Naive thymus-derived CD4-positive, alpha-beta T cell (primary cell): Measurements from ENCODE around the gene C19orf85. TPM values are rescaled to one million over a fixed set of nuclear protein-coding genes. Genes with fewer than 3 reads are reported as not detected.

ENCODE experiments used
- ATAC-seq: fragments of 150-1000 bp; cut with Tn5 transposase; 2 replicates; pipeline ENCODE4 v1.10.0; 2021; ENCODE audit warnings: mild to moderate bottlenecking, moderate library complexity
- CTCF ChIA-PET: fragments of 350-600 bp; sonication (Branson Sonifier 250); formaldehyde crosslinking; loops from one replicate; lab custom pipeline; 2021; ENCODE audit warnings: antibody characterized with exemption; lab: Charles Lee
- POLR2A ChIA-PET: fragments of 350-600 bp; sonication (Branson Sonifier 250); formaldehyde crosslinking; loops from one replicate; lab custom pipeline; 2021; ENCODE audit warnings: antibody characterized with exemption, inconsistent platforms; lab: Charles Lee
- DNase-seq, 9 donors: peaks; one replicate each; pipeline versions ENCODE4 v3.0.0 to v3.0.0-alpha.2; 2020 to 2022; ENCODE audit warnings: mixed read lengths in 1 of 9
- H3K27ac ChIP-seq: one replicate; pipeline ENCODE4 v1.7.0; 2013; ENCODE audit warnings: mild to moderate bottlenecking, low read depth, low read length, moderate library complexity
- H3K27me3 ChIP-seq, 2 donors: one replicate each; pipeline ENCODE4 v1.7.0; 2013; ENCODE audit warnings: low read length in 2 of 2, mild to moderate bottlenecking in 2 of 2, moderate library complexity in 2 of 2; ENCODE audit not compliant: control insufficient read depth in 2 of 2, insufficient read depth in 2 of 2
- H3K36me3 ChIP-seq, 3 experiments: 1 replicate in 2 of 3; 2 replicates in 1 of 3; pipeline ENCODE4 v1.7.0; 2013; ENCODE audit warnings: low read length in 3 of 3, mild to moderate bottlenecking in 3 of 3, moderate library complexity in 1 of 3; ENCODE audit not compliant: insufficient read depth in 3 of 3, control insufficient read depth in 2 of 3
- H3K4me1 ChIP-seq, 2 donors: one replicate each; pipeline ENCODE4 v1.7.0; 2013; ENCODE audit warnings: low read length in 2 of 2, mild to moderate bottlenecking in 2 of 2, moderate library complexity in 1 of 2; ENCODE audit not compliant: control insufficient read depth in 2 of 2, insufficient read depth in 2 of 2
- H3K4me3 ChIP-seq: 2 replicates; pipeline ENCODE4 v1.7.0; 2013; ENCODE audit warnings: mild to moderate bottlenecking, low read length
- H3K9me3 ChIP-seq, 3 experiments: 1 replicate in 2 of 3; 2 replicates in 1 of 3; pipeline ENCODE4 v1.7.0; 2013; ENCODE audit warnings: low read length in 3 of 3; ENCODE audit not compliant: control insufficient read depth in 2 of 3
- H3K27ac Mint-ChIP-seq, 9 donors: one replicate each; pipeline ENCODE4 v1.8.0; 2020 to 2022; ENCODE audit warnings: mixed read lengths in 9 of 9, mild to moderate bottlenecking in 8 of 9, moderate library complexity in 5 of 9, inconsistent platforms in 2 of 9
- H3K27me3 Mint-ChIP-seq, 5 donors: one replicate each; pipeline ENCODE4 v1.8.0; 2021 to 2022; ENCODE audit warnings: mixed read lengths in 5 of 5, mild to moderate bottlenecking in 1 of 5
- H3K36me3 Mint-ChIP-seq, 5 donors: one replicate each; pipeline ENCODE4 v1.8.0; 2020 to 2022; ENCODE audit warnings: mixed read lengths in 5 of 5, mild to moderate bottlenecking in 3 of 5, inconsistent platforms in 1 of 5
- H3K4me1 Mint-ChIP-seq, 7 donors: one replicate each; pipeline ENCODE4 v1.8.0; 2020 to 2022; ENCODE audit warnings: mixed read lengths in 7 of 7, mild to moderate bottlenecking in 3 of 7, inconsistent platforms in 1 of 7
- H3K4me3 Mint-ChIP-seq, 10 donors: one replicate each; pipeline ENCODE4 v1.8.0; 2020 to 2022; ENCODE audit warnings: mild to moderate bottlenecking in 10 of 10, mixed read lengths in 10 of 10, moderate library complexity in 6 of 10, inconsistent platforms in 2 of 10
- H3K9me3 Mint-ChIP-seq, 11 donors: one replicate each; pipeline ENCODE4 v1.8.0; 2020 to 2022; ENCODE audit warnings: mixed read lengths in 11 of 11, mild to moderate bottlenecking in 4 of 11, inconsistent platforms in 1 of 11, moderate library complexity in 1 of 11
- intact Hi-C, 2 donors: fragments of 100-400 bp; cut with micrococcal nuclease; formaldehyde crosslinking; loops; one replicate each; pipeline ENCODE4 v1.15.1; 2023
- polyA plus RNA-seq, 2 donors: library from polyadenylated mRNA; unstranded; fragments of 300-500 nt; fragmentation: Illumina TruSeq; gene quantifications; one replicate each; pipeline ENCODE4 v1.2.3, GENCODE V29; 2021
- total RNA-seq, 6 experiments: library from RNA in 5 of 6; stranded (reverse) in 5 of 6; gene quantifications; 1 replicate in 5 of 6; 2 replicates in 1 of 6; pipeline ENCODE4 v1.2.3 and lab custom pipeline; 2021 to 2026

The C19orf85 gene
- total and polyA plus RNA-seq, 7 experiments from 2014 or later = not detected

- ATAC-seq (no peak), DNase-seq (no peak)
- intact Hi-C loops = loop anchor here (1.0 to 5.0 kb wide), 4 partner anchors 36 to 313 kb away; no protein-coding TSS in a partner anchor
- Histone ChIP-seq H3K27ac (no peak overlapping the region), H3K9me3 (no peaks in the 10 kb centered on the region), H3K4me1 (peaks cover 0 to 17% of the 10 kb centered on the region in 2 donors), H3K36me3 (peaks cover 0 to 5% (median 0%) of the 10 kb centered on the region in 3 experiments), H3K27me3 (peaks cover 3 to 22% of the 10 kb centered on the region in 2 donors), H3K4me3 (no peak overlapping the region)
- Mint-ChIP-seq H3K27ac (peak overlapping the region in 3 of 9 donors; percentile 1 to 63 (median 47)), H3K4me1 (peaks cover 7 to 21% (median 15%) of the 10 kb centered on the region in 7 donors), H3K4me3 (peak overlapping the region; percentile 0 to 82 (median 57)), H3K27me3 (peaks cover 8 to 33% (median 19%) of the 10 kb centered on the region in 5 donors), H3K36me3 (peaks cover 0 to 9% (median 4%) of the 10 kb centered on the region in 5 donors), H3K9me3 (no peaks in the 10 kb centered on the region)
- ChIA-PET CTCF (interaction anchor here (0.7 to 1.5 kb wide), 3 partner anchors 14 to 313 kb away, joined by 3 to 4 read pairs (median 4); no protein-coding TSS in a partner anchor), POLR2A (interaction anchor here (0.5 to 1.2 kb wide), 4 partner anchors 22 to 188 kb away, joined by 3 to 5 read pairs (median 4); partner anchors contain the start of gene UBE2S)
These were observed 10.9 kb downstream of the C19orf85 start for GRCh38 chr19:55453511-55454260.

GRCh38 chr19:55452749-55453346 lies 11.7 kb downstream of the C19orf85 start:
- Mint-ChIP-seq H3K27me3 (peaks cover 8 to 33% (median 19%) of the 10 kb centered on the region in 5 donors), H3K9me3 (no peaks in the 10 kb centered on the region), H3K4me3 (peak overlapping the region in 6 of 10 donors; percentile 44 to 82 (median 64)), H3K36me3 (peaks cover 0 to 9% (median 4%) of the 10 kb centered on the region in 5 donors), H3K4me1 (peaks cover 7 to 21% (median 15%) of the 10 kb centered on the region in 7 donors), H3K27ac (peak overlapping the region in 1 of 9 donors; percentile 9)
- Histone ChIP-seq H3K4me1 (peaks cover 0 to 17% of the 10 kb centered on the region in 2 donors), H3K27ac (no peak overlapping the region), H3K9me3 (no peaks in the 10 kb centered on the region), H3K36me3 (peaks cover 0 to 5% (median 0%) of the 10 kb centered on the region in 3 experiments), H3K4me3 (no peak overlapping the region), H3K27me3 (peaks cover 3 to 22% of the 10 kb centered on the region in 2 donors)
- CTCF ChIA-PET = interaction anchor here (1.5 kb wide), 1 partner anchor 14 kb away, joined by 4 read pairs; no protein-coding TSS in a partner anchor
- POLR2A ChIA-PET = interaction anchor here (0.7 to 0.8 kb wide), 2 partner anchors 23 to 176 kb away, joined by 3 read pairs; no protein-coding TSS in a partner anchor
- DNase-seq = peak in 3 of 9 donors; percentile 25 to 48 (median 25)
- intact Hi-C loops = loop anchor here in 1 of 2 donors (5.0 kb wide), 1 partner anchor 36 kb away; no protein-coding TSS in a partner anchor
- ATAC-seq = peak; percentile 73

GRCh38 chr19:55451965-55452748 lies 12.4 kb downstream of the C19orf85 start:
- DNase-seq = peak in 2 of 9 donors; percentile 30 to 53
- H3K36me3 Mint-ChIP-seq = peaks cover 0 to 9% (median 4%) of the 10 kb centered on the region in 5 donors
- peak; percentile 28 for ATAC-seq
- H3K9me3 Mint-ChIP-seq = no peaks in the 10 kb centered on the region
- ChIA-PET POLR2A (interaction anchor here (0.9 kb wide), 1 partner anchor 11 kb away, joined by 3 read pairs; no protein-coding TSS in a partner anchor), CTCF (no interaction called here)
- H3K27ac ChIP-seq = no peak overlapping the region
- no peak overlapping the region for H3K4me3 ChIP-seq
- peaks cover 0 to 5% (median 0%) of the 10 kb centered on the region in 3 experiments for H3K36me3 ChIP-seq
- H3K9me3 ChIP-seq = no peaks in the 10 kb centered on the region
- no peak overlapping the region for H3K27ac Mint-ChIP-seq
- peaks cover 8 to 33% (median 19%) of the 10 kb centered on the region in 5 donors for H3K27me3 Mint-ChIP-seq
- intact Hi-C loops = loop anchor here in 1 of 2 donors (5.0 kb wide), 1 partner anchor 35 kb away; no protein-coding TSS in a partner anchor
- peaks cover 0 to 17% of the 10 kb centered on the region in 2 donors for H3K4me1 ChIP-seq
- H3K4me1 Mint-ChIP-seq = peaks cover 7 to 21% (median 15%) of the 10 kb centered on the region in 7 donors
- peak overlapping the region in 9 of 10 donors; percentile 45 to 82 (median 74) for H3K4me3 Mint-ChIP-seq
- H3K27me3 ChIP-seq = peaks cover 3 to 22% of the 10 kb centered on the region in 2 donors

GRCh38 chr19:55451163-55451964 lies 13.2 kb downstream of the C19orf85 start:
- DNase-seq (peak in 1 of 9 donors; percentile 41), ATAC-seq (peak; percentile 46)
- H3K27me3 ChIP-seq = peaks cover 3 to 22% of the 10 kb centered on the region in 2 donors
- Mint-ChIP-seq H3K4me3 (peak overlapping the region; percentile 35 to 82 (median 74)), H3K4me1 (peaks cover 7 to 21% (median 15%) of the 10 kb centered on the region in 7 donors), H3K27ac (peak overlapping the region in 1 of 9 donors; percentile 36), H3K27me3 (peaks cover 8 to 33% (median 19%) of the 10 kb centered on the region in 5 donors), H3K36me3 (peaks cover 0 to 9% (median 4%) of the 10 kb centered on the region in 5 donors), H3K9me3 (no peaks in the 10 kb centered on the region)
- no peak overlapping the region for H3K27ac ChIP-seq
- peaks cover 0 to 5% (median 0%) of the 10 kb centered on the region in 3 experiments for H3K36me3 ChIP-seq
- H3K4me3 ChIP-seq = no peak overlapping the region
- ChIA-PET CTCF (no interaction called here), POLR2A (interaction anchor here (0.9 kb wide), 1 partner anchor 10 kb away, joined by 3 read pairs; no protein-coding TSS in a partner anchor)
- peaks cover 0 to 17% of the 10 kb centered on the region in 2 donors for H3K4me1 ChIP-seq
- intact Hi-C loops = loop anchor here in 1 of 2 donors (5.0 kb wide), 1 partner anchor 34 kb away; no protein-coding TSS in a partner anchor
- H3K9me3 ChIP-seq = no peaks in the 10 kb centered on the region

- Mint-ChIP-seq H3K9me3 (peaks cover 0 to 4% (median 0%) of the 10 kb centered on the region in 11 donors), H3K27me3 (peaks cover 19 to 48% (median 30%) of the 10 kb centered on the region in 5 donors), H3K36me3 (peaks cover 0 to 6% (median 4%) of the 10 kb centered on the region in 5 donors), H3K4me3 (no peak overlapping the region), H3K27ac (no peak overlapping the region), H3K4me1 (peaks cover 4 to 21% (median 15%) of the 10 kb centered on the region in 7 donors)
- POLR2A ChIA-PET = interaction anchor here (0.6 kb wide), 2 partner anchors 23 to 56 kb away, joined by 3 read pairs; no protein-coding TSS in a partner anchor
- intact Hi-C loops = loop anchor here in 1 of 2 donors (10.0 kb wide), 1 partner anchor 285 kb away; the partner anchor contains the start of gene DNAAF3
- Histone ChIP-seq H3K36me3 (no peaks in the 10 kb centered on the region), H3K27ac (no peak overlapping the region), H3K27me3 (peaks cover 10 to 22% of the 10 kb centered on the region in 2 donors), H3K4me1 (peaks cover 0 to 17% of the 10 kb centered on the region in 2 donors), H3K4me3 (no peak overlapping the region), H3K9me3 (no peaks in the 10 kb centered on the region)
- no peak for DNase-seq
- no peak for ATAC-seq
- CTCF ChIA-PET = no interaction called here
These were observed 15.1 kb downstream of the C19orf85 start for GRCh38 chr19:55449469-55449868.
